Mesendoderm (in vitro differentiated cells): Measurements from ENCODE around the gene ZBTB46.

Source experiments
- DNase-seq: peaks from one replicate; pipeline ENCODE4 v3.0.0; 2013
- H2AK5ac ChIP-seq: 2 replicates; pipeline ENCODE4 v1.6.1; 2013; ENCODE audit warnings: low read length, inconsistent platforms
- H2BK120ac ChIP-seq: 2 replicates; pipeline ENCODE4 v1.6.1; 2013; ENCODE audit warnings: low read depth, mild to moderate bottlenecking, low read length, moderate library complexity, mixed read lengths
- H2BK15ac ChIP-seq: replicated peaks from 2 replicates; pipeline ENCODE4 v1.6.1; 2013; ENCODE audit warnings: low read depth, mild to moderate bottlenecking, moderate library complexity
- H2BK5ac ChIP-seq: 2 replicates; pipeline ENCODE4 v1.6.1; 2013; ENCODE audit warnings: low read length, inconsistent platforms
- H3K18ac ChIP-seq: 2 replicates; pipeline ENCODE4 v1.6.1; 2013; ENCODE audit warnings: mild to moderate bottlenecking, low read length, mixed read lengths
- H3K23ac ChIP-seq: one replicate; pipeline ENCODE4 v1.6.1; 2013; ENCODE audit warnings: low read length
- H3K27ac ChIP-seq: 2 replicates; pipeline ENCODE4 v1.5.1; 2013; ENCODE audit warnings: low read depth, mild to moderate bottlenecking, inconsistent platforms, low read length, moderate library complexity
- H3K27me3 ChIP-seq: 2 replicates; pipeline ENCODE4 v1.6.1; 2013; ENCODE audit warnings: low read length, control low read depth, mild to moderate bottlenecking, inconsistent platforms; ENCODE audit not compliant: insufficient read depth, poor library complexity
- H3K36me3 ChIP-seq: 2 replicates; pipeline ENCODE4 v1.6.1; 2013; ENCODE audit warnings: low read length, inconsistent platforms; ENCODE audit not compliant: control insufficient read depth, insufficient read depth
- H3K4ac ChIP-seq: one replicate; pipeline ENCODE4 v1.6.1; 2013; ENCODE audit warnings: low read depth, mild to moderate bottlenecking, low read length, moderate library complexity
- H3K4me1 ChIP-seq: 2 replicates; pipeline ENCODE4 v1.6.1; 2013; ENCODE audit warnings: low read depth, low read length, inconsistent platforms; ENCODE audit not compliant: control insufficient read depth
- H3K4me2 ChIP-seq: 2 replicates; pipeline ENCODE4 v1.6.1; 2013; ENCODE audit warnings: low read length
- H3K4me3 ChIP-seq: 2 replicates; pipeline ENCODE4 v1.5.1; 2013; ENCODE audit warnings: mild to moderate bottlenecking, low read length
- H3K56ac ChIP-seq: one replicate; pipeline ENCODE4 v1.6.1; 2013; ENCODE audit warnings: low read length
- H3K79me1 ChIP-seq: 2 replicates; pipeline ENCODE4 v1.6.1; 2013; ENCODE audit warnings: low read length, inconsistent platforms
- H3K79me2 ChIP-seq: 2 replicates; pipeline ENCODE4 v1.6.1; 2013; ENCODE audit warnings: mild to moderate bottlenecking, low read length; ENCODE audit not compliant: control insufficient read depth, insufficient read depth
- H3K9ac ChIP-seq: 2 replicates; pipeline ENCODE4 v1.6.1; 2013; ENCODE audit warnings: low read length, inconsistent platforms
- H4K5ac ChIP-seq: one replicate; pipeline ENCODE4 v1.6.1; 2013; ENCODE audit warnings: low read length
- H4K8ac ChIP-seq: one replicate; pipeline ENCODE4 v1.6.1; 2013; ENCODE audit warnings: low read depth, mild to moderate bottlenecking, control low read depth, low read length, moderate library complexity
- WGBS: extraction: QIAGEN DNeasy Blood & Tissue Kit; methylation state at CpG from one replicate; pipeline ENCODE4 v1.1.7; 2013; ENCODE audit warnings: low lambda C conversion rate, missing lambda C conversion rate; ENCODE audit not compliant: insufficient coverage; ENCODE audit errors: extremely low coverage; 5-methylcytosine and 5-hydroxymethylcytosine counted together

ZBTB46 gene

GRCh38 chr20:63743210-63743970, 87.7 kb downstream of the ZBTB46 start:
- Histone ChIP-seq H2BK120ac (no peak overlapping the region), H3K27me3 (no peaks in the 10 kb centered on the region), H2BK15ac (no peak overlapping the region), H3K79me1 (no peaks in the 10 kb centered on the region), H3K79me2 (no peaks in the 10 kb centered on the region), H2BK5ac (no peak overlapping the region), H3K9ac (no peak overlapping the region), H2AK5ac (no peak overlapping the region), H3K4me3 (no peak overlapping the region), H3K18ac (no peak overlapping the region), H3K4ac (no peak overlapping the region), H3K36me3 (no peaks in the 10 kb centered on the region), H3K4me2 (no peak overlapping the region), H4K8ac (no peak overlapping the region), H3K23ac (no peak overlapping the region), H4K5ac (no peak overlapping the region), H3K27ac (no peak overlapping the region), H3K56ac (no peak overlapping the region), H3K4me1 (no peaks in the 10 kb centered on the region)
- no CpG with 5 or more reads among the region's 31 CpGs for WGBS
- DNase-seq = no peak

- H3K56ac ChIP-seq = no peak overlapping the region
- DNase-seq = no peak
- no peak overlapping the region for H4K5ac ChIP-seq
- no peaks in the 10 kb centered on the region for H3K79me1 ChIP-seq
- no peaks in the 10 kb centered on the region for H3K36me3 ChIP-seq
- WGBS = no CpG with 5 or more reads among the region's 37 CpGs
- no peak overlapping the region for H3K4ac ChIP-seq
- H3K79me2 ChIP-seq = no peaks in the 10 kb centered on the region
- no peaks in the 10 kb centered on the region for H3K27me3 ChIP-seq
- H3K27ac ChIP-seq = no peak overlapping the region
- H4K8ac ChIP-seq = no peak overlapping the region
- H3K9ac ChIP-seq = no peak overlapping the region
- H2BK120ac ChIP-seq = no peak overlapping the region
- H2BK5ac ChIP-seq = no peak overlapping the region
- H2BK15ac ChIP-seq = no peak overlapping the region
- H3K23ac ChIP-seq = no peak overlapping the region
- no peak overlapping the region for H3K4me2 ChIP-seq
- no peak overlapping the region for H3K4me3 ChIP-seq
- no peak overlapping the region for H2AK5ac ChIP-seq
- no peak overlapping the region for H3K18ac ChIP-seq
- H3K4me1 ChIP-seq = no peaks in the 10 kb centered on the region
These were observed 88.6 kb downstream of the ZBTB46 start for GRCh38 chr20:63742381-63743024.

- no peak for DNase-seq
- H2BK120ac ChIP-seq = no peak overlapping the region
- no peaks in the 10 kb centered on the region for H3K79me2 ChIP-seq
- no peak overlapping the region for H2BK15ac ChIP-seq
- peak overlapping the region; percentile 91 for H3K9ac ChIP-seq
- H4K5ac ChIP-seq = no peak overlapping the region
- H3K4me1 ChIP-seq = no peaks in the 10 kb centered on the region
- peak overlapping the region; percentile 91 for H3K56ac ChIP-seq
- no peak overlapping the region for H2BK5ac ChIP-seq
- H3K4me2 ChIP-seq = no peak overlapping the region
- H4K8ac ChIP-seq = no peak overlapping the region
- WGBS = no CpG with 5 or more reads among the region's 30 CpGs
- H3K18ac ChIP-seq = no peak overlapping the region
- H3K23ac ChIP-seq = peak overlapping the region; percentile 24
- no peaks in the 10 kb centered on the region for H3K79me1 ChIP-seq
- no peaks in the 10 kb centered on the region for H3K36me3 ChIP-seq
- H3K4me3 ChIP-seq = no peak overlapping the region
- H3K27me3 ChIP-seq = no peaks in the 10 kb centered on the region
- H2AK5ac ChIP-seq = no peak overlapping the region
- H3K27ac ChIP-seq = no peak overlapping the region
- H3K4ac ChIP-seq = no peak overlapping the region
These were observed 89.2 kb downstream of the ZBTB46 start for GRCh38 chr20:63741676-63742380.

DNA sequence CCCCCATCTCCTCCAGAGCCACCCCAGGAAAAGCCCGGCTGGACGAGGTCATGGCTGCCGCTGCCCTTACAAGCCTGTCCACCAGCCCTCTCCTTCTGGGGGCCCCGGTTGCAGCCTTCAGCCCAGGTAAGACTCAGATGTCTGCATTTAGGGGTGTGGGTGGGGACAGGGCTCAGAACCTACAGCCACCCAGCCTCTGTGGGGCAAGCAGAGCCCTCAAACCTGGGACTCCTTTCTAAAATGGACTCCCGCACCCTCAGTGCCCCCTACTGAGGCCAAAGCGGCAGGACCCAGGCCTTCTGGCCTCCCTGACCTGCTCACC, 89.7 kb downstream of the ZBTB46 start:
- Histone ChIP-seq H2BK5ac (no peak overlapping the region), H3K79me2 (no peaks in the 10 kb centered on the region), H3K9ac (peak overlapping the region; percentile 91), H3K27me3 (no peaks in the 10 kb centered on the region), H3K27ac (peak overlapping the region; percentile 90), H3K4me3 (no peak overlapping the region), H3K23ac (peak overlapping the region; percentile 24), H3K18ac (no peak overlapping the region), H3K79me1 (no peaks in the 10 kb centered on the region), H4K5ac (no peak overlapping the region), H2BK15ac (no peak overlapping the region), H3K4ac (no peak overlapping the region), H2AK5ac (no peak overlapping the region), H4K8ac (no peak overlapping the region), H3K56ac (peak overlapping the region; percentile 91), H3K4me1 (no peaks in the 10 kb centered on the region), H2BK120ac (no peak overlapping the region), H3K36me3 (no peaks in the 10 kb centered on the region), H3K4me2 (peak overlapping the region; percentile 78)
- DNase-seq = no peak
- no CpG with 5 or more reads among the region's 6 CpGs for WGBS

DNA sequence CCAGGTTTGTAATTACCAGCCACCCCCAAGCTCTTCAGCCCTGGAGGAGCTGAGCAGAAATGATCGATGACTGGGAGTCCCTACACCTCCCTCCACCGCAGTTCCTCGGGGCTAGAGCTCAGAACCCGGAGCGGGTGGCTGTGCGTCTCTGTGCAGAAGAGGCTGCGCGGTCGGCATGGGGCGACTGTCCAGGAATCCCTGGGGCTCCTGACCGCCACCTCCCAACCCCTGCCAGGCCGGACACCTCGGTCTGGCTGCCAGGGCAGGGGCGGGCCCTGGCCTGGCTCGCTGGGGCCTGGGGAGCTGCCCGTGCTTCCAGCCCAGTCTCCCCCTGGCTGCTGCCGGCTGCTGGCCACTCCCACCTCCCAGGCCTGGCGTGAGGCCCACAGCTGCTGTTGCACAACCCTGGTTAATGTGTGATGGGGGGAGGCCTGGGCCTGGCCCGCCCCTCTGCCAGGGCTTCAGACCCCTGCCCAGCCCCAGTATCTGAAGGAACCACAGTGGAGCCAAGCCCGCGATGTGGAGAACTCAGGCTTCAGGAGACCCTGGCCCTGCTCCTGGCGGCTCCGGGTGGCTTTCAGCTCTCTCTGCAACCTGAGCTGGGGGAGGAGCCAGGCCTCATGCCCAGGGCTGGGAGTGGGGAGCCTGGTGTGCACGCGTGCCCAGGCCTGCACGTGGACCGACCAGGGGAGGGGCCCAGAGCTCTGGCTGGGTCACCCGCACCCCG, 90.3 kb downstream of the ZBTB46 start:
- DNase-seq = peak; percentile 88
- Histone ChIP-seq H2BK5ac (no peak overlapping the region), H3K18ac (peak overlapping the region; percentile 82), H3K79me1 (no peaks in the 10 kb centered on the region), H2BK120ac (no peak overlapping the region), H3K27ac (peak overlapping the region; percentile 90), H3K9ac (peak overlapping the region; percentile 91), H3K56ac (peak overlapping the region; percentile 91), H3K4me2 (peak overlapping the region; percentile 78), H3K4me3 (peak overlapping the region; percentile 79), H3K79me2 (no peaks in the 10 kb centered on the region), H4K8ac (no peak overlapping the region), H3K27me3 (no peaks in the 10 kb centered on the region), H4K5ac (no peak overlapping the region), H3K36me3 (no peaks in the 10 kb centered on the region), H3K4ac (no peak overlapping the region), H2BK15ac (no peak overlapping the region), H2AK5ac (no peak overlapping the region), H3K23ac (peak overlapping the region; percentile 45), H3K4me1 (no peaks in the 10 kb centered on the region)
- WGBS = no CpG with 5 or more reads among the region's 29 CpGs
